ENCODE data around the gene TANGO6.

TANGO6 gene

GRCh38 chr16:68802190-68802589, 41.1 kb upstream of the TANGO6 start:
- no peaks in the 10 kb centered on the region for H3K9me2 ChIP-seq (replicated peaks; ENCODE audit: insufficient read depth, low read length)
- no peaks in the 10 kb centered on the region for H4K20me1 ChIP-seq (ENCODE audit: insufficient read depth, low read length)
- TF ChIP-seq EZH2phosphoT487 (IDR thresholded peaks at IDR 0.05; ENCODE audit: low read length), result no peak
- TF ChIP-seq, protein P1, sequence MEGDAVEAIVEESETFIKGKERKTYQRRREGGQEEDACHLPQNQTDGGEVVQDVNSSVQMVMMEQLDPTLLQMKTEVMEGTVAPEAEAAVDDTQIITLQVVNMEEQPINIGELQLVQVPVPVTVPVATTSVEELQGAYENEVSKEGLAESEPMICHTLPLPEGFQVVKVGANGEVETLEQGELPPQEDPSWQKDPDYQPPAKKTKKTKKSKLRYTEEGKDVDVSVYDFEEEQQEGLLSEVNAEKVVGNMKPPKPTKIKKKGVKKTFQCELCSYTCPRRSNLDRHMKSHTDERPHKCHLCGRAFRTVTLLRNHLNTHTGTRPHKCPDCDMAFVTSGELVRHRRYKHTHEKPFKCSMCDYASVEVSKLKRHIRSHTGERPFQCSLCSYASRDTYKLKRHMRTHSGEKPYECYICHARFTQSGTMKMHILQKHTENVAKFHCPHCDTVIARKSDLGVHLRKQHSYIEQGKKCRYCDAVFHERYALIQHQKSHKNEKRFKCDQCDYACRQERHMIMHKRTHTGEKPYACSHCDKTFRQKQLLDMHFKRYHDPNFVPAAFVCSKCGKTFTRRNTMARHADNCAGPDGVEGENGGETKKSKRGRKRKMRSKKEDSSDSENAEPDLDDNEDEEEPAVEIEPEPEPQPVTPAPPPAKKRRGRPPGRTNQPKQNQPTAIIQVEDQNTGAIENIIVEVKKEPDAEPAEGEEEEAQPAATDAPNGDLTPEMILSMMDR (IDR thresholded peaks at IDR 0.05; ENCODE audit: low read length), result no peak
- TF ChIP-seq EZH2 (optimal IDR thresholded peaks at IDR 0.05; ENCODE audit: low read depth, low read length), result no peak
- no peaks in the 10 kb centered on the region for H3K9me3 ChIP-seq (replicated peaks; ENCODE audit: insufficient read depth, low read length)
- H3K9ac ChIP-seq (ENCODE audit: low read length), result no peak overlapping the region
- no peak overlapping the region for H3K4me2 ChIP-seq (ENCODE audit: low read depth, low read length)
- DNase-seq, result no peak
- no peak overlapping the region for H2AFZ ChIP-seq (ENCODE audit: low read length)
- H3K4me3 ChIP-seq (ENCODE audit: low read length), result no peak overlapping the region
- H3F3A ChIP-seq (ENCODE audit: insufficient read depth, low read length), result no peaks in the 10 kb centered on the region
- H3K4me1 ChIP-seq (ENCODE audit: low read length), result no peaks in the 10 kb centered on the region
- no peaks in the 10 kb centered on the region for H3K79me2 ChIP-seq (ENCODE audit: low read length)
- no peak overlapping the region for H3K27ac ChIP-seq (ENCODE audit: low read length)
- H3K27me3 ChIP-seq (replicated peaks; ENCODE audit: insufficient read depth, low read length), result no peaks in the 10 kb centered on the region
- H3K36me3 ChIP-seq (replicated peaks; ENCODE audit: insufficient read depth, low read length), result no peaks in the 10 kb centered on the region

- Histone ChIP-seq H3K36me3 (replicated peaks; ENCODE audit: insufficient read depth, low read length) (no peaks in the 10 kb centered on the region), H3K27ac (ENCODE audit: low read length) (no peak overlapping the region), H3K27me3 (replicated peaks; ENCODE audit: insufficient read depth, low read length) (no peaks in the 10 kb centered on the region), H3K4me3 (ENCODE audit: low read length) (no peak overlapping the region), H4K20me1 (ENCODE audit: insufficient read depth, low read length) (no peaks in the 10 kb centered on the region), H2AFZ (ENCODE audit: low read length) (no peak overlapping the region), H3K4me2 (ENCODE audit: low read depth, low read length) (no peak overlapping the region), H3K9me2 (replicated peaks; ENCODE audit: insufficient read depth, low read length) (no peaks in the 10 kb centered on the region), H3K9ac (ENCODE audit: low read length) (no peak overlapping the region), H3K9me3 (replicated peaks; ENCODE audit: insufficient read depth, low read length) (no peaks in the 10 kb centered on the region), H3F3A (ENCODE audit: insufficient read depth, low read length) (no peaks in the 10 kb centered on the region), H3K4me1 (ENCODE audit: low read length) (no peaks in the 10 kb centered on the region), H3K79me2 (ENCODE audit: low read length) (no peaks in the 10 kb centered on the region)
- DNase-seq, result no peak
- TF ChIP-seq EZH2phosphoT487 (IDR thresholded peaks at IDR 0.05; ENCODE audit: low read length) (no peak), EZH2 (optimal IDR thresholded peaks at IDR 0.05; ENCODE audit: low read depth, low read length) (no peak)
- TF ChIP-seq, protein P1 (IDR thresholded peaks at IDR 0.05; ENCODE audit: low read length), result no peak
Measured at GRCh38 chr16:68806422-68806821, 36.9 kb upstream of the TANGO6 start.

- no peak for DNase-seq
- H3K9me2 ChIP-seq (replicated peaks; ENCODE audit: insufficient read depth, low read length), result no peaks in the 10 kb centered on the region
- TF ChIP-seq EZH2 (optimal IDR thresholded peaks at IDR 0.05; ENCODE audit: low read depth, low read length), result no peak
- TF ChIP-seq EZH2phosphoT487 (IDR thresholded peaks at IDR 0.05; ENCODE audit: low read length), result no peak
- no peak overlapping the region for H3K4me2 ChIP-seq (ENCODE audit: low read depth, low read length)
- H2AFZ ChIP-seq (ENCODE audit: low read length), result no peak overlapping the region
- H3K36me3 ChIP-seq (replicated peaks; ENCODE audit: insufficient read depth, low read length), result no peaks in the 10 kb centered on the region
- no peak overlapping the region for H3K9ac ChIP-seq (ENCODE audit: low read length)
- no peak overlapping the region for H3K27ac ChIP-seq (ENCODE audit: low read length)
- no peaks in the 10 kb centered on the region for H3K4me1 ChIP-seq (ENCODE audit: low read length)
- H3K79me2 ChIP-seq (ENCODE audit: low read length), result no peaks in the 10 kb centered on the region
- H3K27me3 ChIP-seq (replicated peaks; ENCODE audit: insufficient read depth, low read length), result no peaks in the 10 kb centered on the region
- H3K4me3 ChIP-seq (ENCODE audit: low read length), result no peak overlapping the region
- no peaks in the 10 kb centered on the region for H3F3A ChIP-seq (ENCODE audit: insufficient read depth, low read length)
- no peaks in the 10 kb centered on the region for H3K9me3 ChIP-seq (replicated peaks; ENCODE audit: insufficient read depth, low read length)
- H4K20me1 ChIP-seq (ENCODE audit: insufficient read depth, low read length), result no peaks in the 10 kb centered on the region
Measured at GRCh38 chr16:68806981-68807380, 36.4 kb upstream of the TANGO6 start.

DNA sequence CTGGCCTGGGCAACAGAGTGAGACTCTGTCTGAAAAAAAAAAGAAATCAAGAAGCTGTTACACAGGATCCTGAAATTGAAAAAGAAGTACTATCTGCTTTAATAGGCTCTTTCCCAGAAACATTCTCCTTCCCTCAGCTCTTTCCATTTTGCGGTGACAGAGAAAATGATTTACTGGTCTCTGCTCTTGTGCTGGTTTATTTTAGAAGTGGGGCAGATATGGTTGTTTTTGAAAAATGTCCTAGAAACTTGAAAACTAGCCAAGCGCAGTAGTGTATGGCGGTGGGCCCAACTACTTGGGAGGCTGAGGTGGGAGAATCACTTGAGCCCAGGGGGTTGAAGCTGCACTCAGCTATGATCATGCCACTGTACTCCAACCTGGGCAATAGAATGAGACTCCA, 28.8 kb upstream of the TANGO6 start:
- Histone ChIP-seq H3K9ac (ENCODE audit: low read length) (no peak overlapping the region), H3K9me3 (replicated peaks; ENCODE audit: insufficient read depth, low read length) (no peaks in the 10 kb centered on the region), H3F3A (ENCODE audit: insufficient read depth, low read length) (no peaks in the 10 kb centered on the region), H3K36me3 (replicated peaks; ENCODE audit: insufficient read depth, low read length) (no peaks in the 10 kb centered on the region), H3K27me3 (replicated peaks; ENCODE audit: insufficient read depth, low read length) (no peaks in the 10 kb centered on the region), H2AFZ (ENCODE audit: low read length) (no peak overlapping the region), H3K9me2 (replicated peaks; ENCODE audit: insufficient read depth, low read length) (no peaks in the 10 kb centered on the region), H3K4me1 (ENCODE audit: low read length) (no peaks in the 10 kb centered on the region), H3K4me3 (ENCODE audit: low read length) (no peak overlapping the region), H3K79me2 (ENCODE audit: low read length) (no peaks in the 10 kb centered on the region), H3K27ac (ENCODE audit: low read length) (no peak overlapping the region), H4K20me1 (ENCODE audit: insufficient read depth, low read length) (no peaks in the 10 kb centered on the region), H3K4me2 (ENCODE audit: low read depth, low read length) (no peak overlapping the region)
- no peak for DNase-seq
- TF ChIP-seq, protein P1 (IDR thresholded peaks at IDR 0.05; ENCODE audit: low read length), result no peak
- no peak for TF ChIP-seq EZH2phosphoT487 (IDR thresholded peaks at IDR 0.05; ENCODE audit: low read length)
- TF ChIP-seq EZH2 (optimal IDR thresholded peaks at IDR 0.05; ENCODE audit: low read depth, low read length), result no peak

Measured in MM.1S (cell line).